Prostate gland (tissue), 2 donors: ENCODE measurements around the gene ROR1.

ENCODE experiments used
- POLR2AphosphoS5 ChIP-seq: sonication (generic); formaldehyde crosslinking; IDR thresholded peaks from one replicate; pipeline ENCODE4 v1.6.1; 2017; ENCODE audit warnings: antibody characterized with exemption
- TF ChIP-seq, protein P1 (sequence below), 4 experiments: fragments of 200-600 bp in 2 of 4; fragments of 450-650 bp in 2 of 4; sonication (generic) in 2 of 4; IDR thresholded peaks; 1 replicate in 3 of 4; 2 replicates in 1 of 4; pipeline ENCODE4 v1.5.1; 2016 to 2019; ENCODE audit warnings: antibody characterized with exemption in 4 of 4, mild to moderate bottlenecking in 2 of 4, moderate library complexity in 2 of 4

DNA sequence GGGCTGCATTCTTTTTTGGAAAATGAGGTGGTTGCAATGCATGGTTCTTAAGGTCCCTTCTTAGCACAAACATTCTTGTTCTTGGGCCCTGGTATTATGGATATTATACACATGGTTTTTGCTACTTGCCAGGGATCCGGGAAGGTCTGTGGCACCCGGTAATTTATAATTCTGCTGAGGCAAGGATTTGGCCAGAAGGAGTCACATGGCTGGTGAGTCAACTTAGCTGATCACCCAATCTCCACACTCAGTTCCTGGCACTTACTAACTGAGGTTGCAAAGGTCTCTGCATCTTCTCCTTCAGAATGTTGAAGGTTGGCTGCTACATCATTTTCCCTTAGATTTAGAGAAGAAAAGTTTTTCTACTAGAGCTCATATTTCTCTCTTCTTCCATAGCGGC is 112.5 kb downstream of the ROR1 start:
- TF ChIP-seq, protein P1, sequence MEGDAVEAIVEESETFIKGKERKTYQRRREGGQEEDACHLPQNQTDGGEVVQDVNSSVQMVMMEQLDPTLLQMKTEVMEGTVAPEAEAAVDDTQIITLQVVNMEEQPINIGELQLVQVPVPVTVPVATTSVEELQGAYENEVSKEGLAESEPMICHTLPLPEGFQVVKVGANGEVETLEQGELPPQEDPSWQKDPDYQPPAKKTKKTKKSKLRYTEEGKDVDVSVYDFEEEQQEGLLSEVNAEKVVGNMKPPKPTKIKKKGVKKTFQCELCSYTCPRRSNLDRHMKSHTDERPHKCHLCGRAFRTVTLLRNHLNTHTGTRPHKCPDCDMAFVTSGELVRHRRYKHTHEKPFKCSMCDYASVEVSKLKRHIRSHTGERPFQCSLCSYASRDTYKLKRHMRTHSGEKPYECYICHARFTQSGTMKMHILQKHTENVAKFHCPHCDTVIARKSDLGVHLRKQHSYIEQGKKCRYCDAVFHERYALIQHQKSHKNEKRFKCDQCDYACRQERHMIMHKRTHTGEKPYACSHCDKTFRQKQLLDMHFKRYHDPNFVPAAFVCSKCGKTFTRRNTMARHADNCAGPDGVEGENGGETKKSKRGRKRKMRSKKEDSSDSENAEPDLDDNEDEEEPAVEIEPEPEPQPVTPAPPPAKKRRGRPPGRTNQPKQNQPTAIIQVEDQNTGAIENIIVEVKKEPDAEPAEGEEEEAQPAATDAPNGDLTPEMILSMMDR (IDR thresholded peaks at IDR 0.05), result no peak
- no peak for TF ChIP-seq POLR2AphosphoS5
